Stomach (tissue), 9 donors: ENCODE measurements around the gene STK32C. TPM values are rescaled to one million over a fixed set of nuclear protein-coding genes. Genes with fewer than 3 reads are reported as not detected.
"Not testable (repeated sequence)": the region's sequence is repeated elsewhere in the genome, so short reads cannot be mapped to it uniquely, and the experiment has no call there.

Source experiments
- DNase-seq, 2 donors: peaks; one replicate each; pipeline versions ENCODE4 v3.0.0 to v3.0.0-alpha.2; 2013 to 2019
- H3K27ac ChIP-seq, 5 donors: fragments of 200-600 bp in 4 of 5; sonication (generic) in 4 of 5; one replicate each; pipeline ENCODE4 v1.5.1; 2013 to 2019; ENCODE audit warnings: mild to moderate bottlenecking in 1 of 5, moderate library complexity in 1 of 5
- H3K27me3 ChIP-seq, 3 donors: fragments of 200-600 bp; sonication (generic); one replicate each; pipeline ENCODE4 v1.5.1; 2017 to 2019; ENCODE audit warnings: mixed run types in 1 of 3
- H3K36me3 ChIP-seq, 4 donors: fragments of 200-600 bp; sonication (generic); 1 replicate in 3 of 4; 2 replicates in 1 of 4; pipeline ENCODE4 v1.5.1; 2016 to 2019
- H3K4me1 ChIP-seq, 4 donors: fragments of 200-600 bp; sonication (generic); one replicate each; pipeline ENCODE4 v1.5.1; 2016 to 2019
- H3K4me3 ChIP-seq, 4 donors: fragments of 200-600 bp; sonication (generic) in 3 of 4; one replicate each; pipeline ENCODE4 v1.5.1; 2016 to 2019; ENCODE audit warnings: mild to moderate bottlenecking in 1 of 4
- H3K9me3 ChIP-seq, 4 donors: fragments of 200-600 bp; sonication (generic); one replicate each; pipeline ENCODE4 v1.5.1; 2016 to 2019
- CTCF ChIP-seq, 7 experiments: fragments of 450-650 bp in 4 of 7; fragments of 200-600 bp in 3 of 7; sonication (generic) in 3 of 7; IDR thresholded peaks; one replicate each; pipeline ENCODE4 v1.5.1; 2016 to 2019; ENCODE audit warnings: antibody characterized with exemption in 7 of 7, control low read depth in 2 of 7, mild to moderate bottlenecking in 1 of 7
- EP300 ChIP-seq: sonication (generic); formaldehyde crosslinking; IDR thresholded peaks from one replicate; pipeline ENCODE4 v1.6.1; 2017; ENCODE audit warnings: antibody characterized with exemption
- POLR2A ChIP-seq, 4 donors: fragments of 450-650 bp; IDR thresholded peaks; one replicate each; pipeline ENCODE4 v1.6.1; 2016; ENCODE audit warnings: antibody characterized with exemption in 4 of 4, control low read depth in 2 of 4, mild to moderate bottlenecking in 1 of 4, moderate library complexity in 1 of 4
- POLR2AphosphoS5 ChIP-seq, 3 donors: sonication (generic); formaldehyde crosslinking; IDR thresholded peaks; one replicate each; pipeline ENCODE4 v1.6.1; 2016; ENCODE audit warnings: antibody characterized with exemption in 3 of 3
- WGBS, 5 donors: extraction: QIAGEN DNeasy Blood & Tissue Kit in 3 of 5; methylation state at CpG; one replicate each; pipeline versions ENCODE4 v1.1.5 to v1.1.7; 2013 to 2018; 5-methylcytosine and 5-hydroxymethylcytosine counted together
- intact Hi-C: fragments of 100-400 bp; cut with DNase I; formaldehyde crosslinking; loops from one replicate; pipeline ENCODE4 v1.15.1; 2023; ENCODE audit warnings: low total_unique reads
- polyA plus RNA-seq, 3 donors: library from polyadenylated mRNA; stranded (reverse); fragments of 200-250 nt; gene quantifications; one replicate each; pipeline ENCODE4 v1.2.3, GENCODE V29; 2013
- total RNA-seq, 5 donors: library from RNA; depleted of rRNA; stranded (reverse); fragments of >200 nt; gene quantifications; one replicate each; pipeline versions ENCODE4 v1.1.0 to v1.2.3, GENCODE V29; 2014 to 2016
- donor health status: healthy with polysubstance abuse.
- donor health status: Bipolar disorder and iron deficiency.
- donor health status: healthy.

Gene STK32C
- total and polyA plus RNA-seq, 8 donors, result 1.6 to 71.0 (median 7.9) TPM; not detected in 1

DNA sequence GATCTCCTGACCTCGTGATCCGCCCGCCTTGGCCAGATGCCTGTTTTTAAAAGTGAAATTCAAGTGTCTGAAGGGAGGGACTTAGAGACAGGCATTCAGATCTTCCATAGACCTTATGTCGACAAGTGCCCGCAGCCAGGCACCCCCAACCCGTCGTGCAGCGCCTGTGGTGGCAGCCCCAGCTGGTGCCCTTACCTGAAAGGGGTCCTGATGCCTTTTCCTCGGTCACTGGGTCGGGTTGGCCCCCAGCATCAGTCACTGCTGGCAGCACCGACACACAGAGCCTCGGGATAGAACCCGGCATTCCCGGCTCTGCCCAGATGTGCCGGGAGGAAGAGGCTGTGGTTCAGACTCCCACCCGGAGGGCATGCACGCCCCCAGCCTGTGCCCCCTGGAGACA, 47.5 kb upstream of the STK32C start:
- peaks cover 0 to 5% (median 2%) of the 10 kb centered on the region in 4 donors for H3K4me1 ChIP-seq
- H3K27me3 ChIP-seq, result no peaks in the 10 kb centered on the region
- H3K27ac ChIP-seq, result no peak overlapping the region
- intact Hi-C loops, result no loop called here
- H3K4me3 ChIP-seq, result no peak overlapping the region
- no peaks in the 10 kb centered on the region for H3K9me3 ChIP-seq
- no peak for DNase-seq
- WGBS, 5 donors, result 90 to 94% (median 91%) methylated on average over 11 to 17 of the region's 17 CpGs
- H3K36me3 ChIP-seq, result peaks cover 0 to 49% (median 38%) of the 10 kb centered on the region in 4 donors
- TF ChIP-seq EP300 (no peak), POLR2A (IDR thresholded peaks at IDR 0.05) (no peak), POLR2AphosphoS5 (IDR thresholded peaks at IDR 0.05) (no peak), CTCF (IDR thresholded peaks at IDR 0.05) (no peak)

DNA sequence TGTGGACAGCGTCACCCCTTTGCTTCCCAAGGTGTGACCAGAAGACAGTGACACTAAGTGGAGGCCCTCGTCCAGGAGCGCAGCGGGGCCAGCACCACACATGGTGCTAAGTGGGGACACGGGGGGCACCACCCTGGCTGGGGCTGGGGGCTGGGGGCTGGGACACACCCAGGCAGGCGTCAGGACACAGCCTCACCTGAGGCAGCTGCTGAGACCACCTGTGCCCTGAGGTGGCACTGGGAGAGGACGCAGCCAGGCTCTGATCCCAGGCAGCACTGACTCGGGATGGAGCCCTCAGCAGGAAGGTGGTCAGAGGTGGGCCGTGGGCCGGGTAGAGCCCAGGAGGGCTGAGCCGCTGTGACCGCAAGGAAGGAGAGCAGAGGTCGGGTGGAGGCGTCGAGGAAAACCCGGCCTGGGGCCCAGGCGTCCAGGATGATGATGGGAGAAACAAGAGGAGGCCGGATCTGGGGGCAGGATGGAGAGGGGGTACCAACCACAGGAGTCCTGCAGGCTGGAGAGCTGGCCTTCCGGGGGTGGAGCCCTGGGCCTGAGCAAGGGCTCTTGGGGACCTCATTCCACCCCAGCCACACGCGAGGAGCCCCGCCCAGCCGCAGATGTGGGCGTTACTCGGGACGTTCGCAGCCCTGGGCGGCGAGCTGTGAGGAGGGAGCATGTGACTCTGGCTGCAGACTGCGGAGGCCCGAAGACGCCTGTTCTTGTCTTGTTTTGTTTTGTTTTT, 46.8 kb upstream of the STK32C start:
- Histone ChIP-seq H3K27ac (no peak overlapping the region), H3K4me3 (no peak overlapping the region), H3K36me3 (peaks cover 0 to 56% (median 44%) of the 10 kb centered on the region in 4 donors), H3K9me3 (no peaks in the 10 kb centered on the region), H3K4me1 (peaks cover 0 to 5% (median 2%) of the 10 kb centered on the region in 4 donors), H3K27me3 (no peaks in the 10 kb centered on the region)
- no peak for DNase-seq
- WGBS, 5 donors, result 87 to 92% (median 90%) methylated on average over 24 to 32 of the region's 32 CpGs
- TF ChIP-seq CTCF (IDR thresholded peaks at IDR 0.05) (no peak), EP300 (no peak), POLR2AphosphoS5 (IDR thresholded peaks at IDR 0.05) (no peak), POLR2A (IDR thresholded peaks at IDR 0.05) (no peak)
- intact Hi-C loops, result no loop called here

DNA sequence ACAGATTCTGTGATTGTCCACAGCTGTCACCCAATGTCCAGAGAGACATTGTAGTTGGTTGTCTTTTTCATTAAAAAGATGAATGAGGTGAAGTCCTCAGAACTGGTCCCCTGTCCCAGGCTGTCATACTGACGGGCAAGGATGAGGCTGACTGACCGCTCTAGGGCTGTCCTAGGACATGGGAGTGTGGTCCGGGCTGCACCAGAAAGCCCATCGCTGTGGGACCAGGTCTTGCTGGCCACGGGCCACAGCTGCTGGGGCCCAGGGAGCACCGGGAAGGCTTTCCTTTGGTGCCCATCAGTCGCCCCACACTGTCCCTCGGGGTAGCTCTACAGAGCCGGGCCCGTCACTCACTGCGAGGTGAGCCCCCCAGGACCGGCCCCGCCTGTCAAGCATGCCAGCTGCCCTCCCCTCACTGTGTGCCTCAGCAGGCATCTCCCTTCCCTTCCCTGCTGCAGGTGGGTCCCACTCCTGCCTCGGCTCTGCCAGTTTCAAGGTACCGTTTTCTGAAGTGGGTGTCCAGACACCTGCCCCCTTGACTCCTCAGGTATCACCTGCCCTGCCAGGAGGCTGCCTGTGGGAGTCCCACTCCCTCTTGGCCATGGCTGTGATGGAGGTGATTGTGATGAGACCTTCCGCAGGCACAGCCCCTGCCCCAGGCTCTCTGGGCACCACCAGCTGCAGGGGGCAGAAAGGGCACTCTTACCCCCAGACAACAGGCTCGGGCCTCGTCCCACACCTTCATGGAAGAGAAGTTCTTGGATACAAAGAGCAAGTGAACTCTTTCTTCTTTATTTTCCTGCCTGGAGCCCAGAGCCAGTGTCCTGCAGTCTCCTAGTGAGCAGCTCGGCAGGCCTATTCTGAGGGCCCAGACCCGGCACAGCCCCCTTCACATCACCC, 46.0 kb upstream of the STK32C start:
- DNase-seq, result no peak
- WGBS, 5 donors, result 89 to 97% (median 91%) methylated on average over 12 to 20 of the region's 20 CpGs
- intact Hi-C loops, result no loop called here
- Histone ChIP-seq H3K4me3 (no peak overlapping the region), H3K36me3 (peaks cover 0 to 64% (median 50%) of the 10 kb centered on the region in 4 donors), H3K9me3 (no peaks in the 10 kb centered on the region), H3K27me3 (no peaks in the 10 kb centered on the region), H3K4me1 (peaks cover 0 to 5% (median 2%) of the 10 kb centered on the region in 4 donors), H3K27ac (no peak overlapping the region)
- TF ChIP-seq EP300, result no peak
- TF ChIP-seq POLR2A (IDR thresholded peaks at IDR 0.05), result no peak
- no peak for TF ChIP-seq CTCF (IDR thresholded peaks at IDR 0.05)
- TF ChIP-seq POLR2AphosphoS5 (IDR thresholded peaks at IDR 0.05), result no peak

- H3K27ac ChIP-seq, H3K9me3 ChIP-seq, H3K4me3 ChIP-seq, H3K4me1 ChIP-seq, H3K27me3 ChIP-seq, intact Hi-C loops: not testable (repeated sequence)
- peak; percentile 77 to 90 for DNase-seq
- peaks cover 0 to 74% (median 60%) of the 10 kb centered on the region in 4 donors for H3K36me3 ChIP-seq
- TF ChIP-seq CTCF (IDR thresholded peaks at IDR 0.05), result peak in 5 of 7 experiments; percentile 70 to 83 (median 81)
- 36 to 56% (median 50%) methylated on average over 26 to 33 of the region's 44 CpGs for WGBS, 5 donors
These were observed 44.9 kb upstream of the STK32C start for GRCh38 chr10:132352462-132353308.
